Aorta (tissue), 5 donors: ENCODE results near the gene REEP1. TPM values are rescaled to one million over a fixed set of nuclear protein-coding genes. Genes with fewer than 3 reads are reported as not detected.

ENCODE experiments used
- ATAC-seq: fragments of 200-7000 bp; cut with Tn5 transposase; one replicate; pipeline ENCODE4 v1.9.1; 2022; ENCODE audit warnings: moderate library complexity; ENCODE audit not compliant: low FRiP score
- DNase-seq, 2 donors: peaks; one replicate each; pipeline ENCODE4 v3.0.0-alpha.2; 2020
- H3K27ac ChIP-seq, 2 donors: one replicate each; pipeline ENCODE4 v1.5.1; 2013; ENCODE audit warnings: low read length in 2 of 2, mild to moderate bottlenecking in 2 of 2, moderate library complexity in 2 of 2, control low read depth in 1 of 2, inconsistent platforms in 1 of 2, low read depth in 1 of 2
- H3K27me3 ChIP-seq, 2 donors: one replicate each; pipeline ENCODE4 v1.6.1; 2013; ENCODE audit warnings: control low read depth in 1 of 2, low read length in 1 of 2, mild to moderate bottlenecking in 1 of 2, moderate library complexity in 1 of 2; ENCODE audit not compliant: insufficient read depth in 2 of 2, control insufficient read depth in 1 of 2
- H3K36me3 ChIP-seq, 2 donors: one replicate each; pipeline ENCODE4 v1.6.1; 2013; ENCODE audit warnings: control low read depth in 1 of 2, low read length in 1 of 2, mild to moderate bottlenecking in 1 of 2; ENCODE audit not compliant: insufficient read depth in 2 of 2, control insufficient read depth in 1 of 2
- H3K4me1 ChIP-seq, 2 donors: one replicate each; pipeline ENCODE4 v1.6.1; 2013; ENCODE audit warnings: low read length in 2 of 2, control low read depth in 1 of 2, mild to moderate bottlenecking in 1 of 2, moderate library complexity in 1 of 2; ENCODE audit not compliant: insufficient read depth in 2 of 2, control insufficient read depth in 1 of 2
- H3K4me3 ChIP-seq, 2 donors: one replicate each; pipeline ENCODE4 v1.5.1; 2013; ENCODE audit warnings: low read length in 2 of 2, control low read depth in 1 of 2, mild to moderate bottlenecking in 1 of 2
- H3K9me3 ChIP-seq: one replicate; pipeline ENCODE4 v1.6.1; 2013; ENCODE audit warnings: mild to moderate bottlenecking, low read length; ENCODE audit not compliant: control insufficient read depth
- WGBS, 2 donors: extraction: QIAGEN DNeasy Blood & Tissue Kit; methylation state at CpG; one replicate each; pipeline ENCODE4 v1.1.7; 2013; 5-methylcytosine and 5-hydroxymethylcytosine counted together
- intact Hi-C, 2 donors: fragments of 100-400 bp; cut with DNase I; formaldehyde crosslinking; loops; one replicate each; pipeline versions ENCODE4 v1.14.2 to v1.15.0; 2022
- polyA plus RNA-seq, 2 donors: library from polyadenylated mRNA; stranded (reverse); fragments of 200-250 nt; gene quantifications; one replicate each; pipeline ENCODE4 v1.2.3, GENCODE V29; 2013
- total RNA-seq, 2 donors: library from RNA; stranded (reverse); fragmentation: NEBNext Ultra II Directional; extraction: Animal tissue kit (Norgen Biotek cat#: 25700); gene quantifications; one replicate each; pipeline ENCODE4 v1.2.1, GENCODE V29; 2021
- donor health status: healthy with polysubstance abuse.
- donor health status: Bipolar disorder and iron deficiency.
- donor health status: DM: no; HTN: no; CAD: no.
- donor health status: DM: no; HTN: no; CAD: no.
- donor health status: DM: yes; HTN: yes; CAD: no.

The REEP1 gene
- total and polyA plus RNA-seq, 4 donors = 4.5 to 36.3 (median 10.5) TPM

- Histone ChIP-seq H3K27me3 (no peaks in the 10 kb centered on the region), H3K4me1 (peaks cover 1 to 3% of the 10 kb centered on the region in 2 donors), H3K27ac (no peak overlapping the region), H3K36me3 (no peaks in the 10 kb centered on the region), H3K9me3 (no peaks in the 10 kb centered on the region), H3K4me3 (no peak overlapping the region)
- intact Hi-C loops = loop anchor here in 1 of 2 donors (10.0 kb wide), 1 partner anchor 338 kb away; the partner anchor contains the start of gene CHMP3
- DNase-seq (no peak), ATAC-seq (no peak)
- WGBS, 2 donors = 91 to 95% methylated on average over 9 of the region's 9 CpGs
Measured at GRCh38 chr2:86226636-86227520, 110.5 kb downstream of the REEP1 start.

GRCh38 chr2:86226070-86226469, 111.4 kb downstream of the REEP1 start:
- WGBS, 2 donors = 91 to 97% methylated on average over 4 of the region's 4 CpGs
- ATAC-seq = no peak
- intact Hi-C loops = loop anchor here in 1 of 2 donors (10.0 kb wide), 1 partner anchor 339 kb away; the partner anchor contains the start of gene CHMP3
- Histone ChIP-seq H3K36me3 (no peaks in the 10 kb centered on the region), H3K4me3 (no peak overlapping the region), H3K27ac (peak overlapping the region; percentile 31 to 61), H3K9me3 (no peaks in the 10 kb centered on the region), H3K4me1 (peaks cover 1 to 3% of the 10 kb centered on the region in 2 donors), H3K27me3 (no peaks in the 10 kb centered on the region)
- no peak for DNase-seq

GRCh38 chr2:86225581-86225980, 111.8 kb downstream of the REEP1 start:
- ATAC-seq = peak; percentile 76
- no peaks in the 10 kb centered on the region for H3K9me3 ChIP-seq
- peak overlapping the region; percentile 31 to 61 for H3K27ac ChIP-seq
- peak; percentile 90 to 93 for DNase-seq
- H3K4me3 ChIP-seq = no peak overlapping the region
- H3K36me3 ChIP-seq = no peaks in the 10 kb centered on the region
- H3K4me1 ChIP-seq = peaks cover 1 to 3% of the 10 kb centered on the region in 2 donors
- WGBS, 2 donors = 5 to 8% methylated on average over 5 to 6 of the region's 6 CpGs
- no peaks in the 10 kb centered on the region for H3K27me3 ChIP-seq
- intact Hi-C loops = loop anchor here in 1 of 2 donors (10.0 kb wide), 1 partner anchor 339 kb away; the partner anchor contains the start of gene CHMP3

DNA sequence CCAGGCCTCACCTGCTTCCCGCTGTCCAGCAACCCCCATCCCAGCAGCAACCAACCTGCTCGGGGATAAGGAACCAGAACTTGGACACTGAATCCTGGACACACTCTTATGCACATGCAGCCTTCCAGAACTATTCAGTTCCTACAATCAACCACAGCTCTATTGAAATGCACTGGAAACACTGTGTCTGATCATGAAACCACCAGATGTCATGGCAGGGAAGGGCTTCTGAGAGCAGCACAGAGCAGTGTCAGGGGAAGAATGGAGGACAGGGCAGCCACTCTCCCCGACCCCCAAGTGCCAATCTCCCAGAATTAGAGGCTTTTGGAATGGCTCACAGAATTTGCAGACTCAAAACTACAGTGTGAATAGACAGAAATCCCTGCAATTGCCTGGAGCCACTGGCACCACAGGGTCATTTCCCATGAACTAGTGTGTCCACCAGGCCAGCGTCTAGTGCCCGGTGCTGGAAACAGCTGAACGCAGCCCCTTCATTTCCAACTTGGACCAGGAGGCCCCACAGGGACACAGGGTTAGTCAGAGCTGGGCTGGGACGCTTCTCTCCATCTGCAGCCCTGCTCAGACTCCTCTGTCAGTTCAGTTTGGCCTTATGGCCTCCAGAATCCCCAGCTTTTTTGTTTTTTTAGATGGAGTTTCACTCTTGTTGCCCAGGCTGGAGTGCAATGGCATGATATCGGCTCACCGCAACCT, 112.6 kb downstream of the REEP1 start:
- Histone ChIP-seq H3K36me3 (no peaks in the 10 kb centered on the region), H3K27ac (peak overlapping the region; percentile 93 to 95), H3K4me1 (peaks cover 1 to 3% of the 10 kb centered on the region in 2 donors), H3K27me3 (no peaks in the 10 kb centered on the region), H3K4me3 (no peak overlapping the region), H3K9me3 (no peaks in the 10 kb centered on the region)
- peak in 1 of 2 donors; percentile 80 for DNase-seq
- intact Hi-C loops = loop anchor here (5.0 to 10.0 kb wide), 2 partner anchors 73 to 340 kb away; partner anchors contain the start of gene CHMP3 (in 1 of the 2)
- ATAC-seq = no peak
- WGBS, 2 donors = 54 to 58% methylated on average over 9 of the region's 9 CpGs

GRCh38 chr2:86223927-86224560, 113.4 kb downstream of the REEP1 start:
- intact Hi-C loops = loop anchor here (5.0 to 10.0 kb wide), 2 partner anchors 73 to 341 kb away; partner anchors contain the start of gene CHMP3 (in 1 of the 2)
- ATAC-seq (no peak), DNase-seq (no peak)
- peaks cover 1 to 3% of the 10 kb centered on the region in 2 donors for H3K4me1 ChIP-seq
- peak overlapping the region; percentile 64 to 93 for H3K27ac ChIP-seq
- H3K27me3 ChIP-seq = no peaks in the 10 kb centered on the region
- H3K9me3 ChIP-seq = no peaks in the 10 kb centered on the region
- no peak overlapping the region for H3K4me3 ChIP-seq
- 52 to 55% methylated on average over 2 of the region's 2 CpGs for WGBS, 2 donors
- H3K36me3 ChIP-seq = no peaks in the 10 kb centered on the region

- DNase-seq (peak; percentile 82 to 87), ATAC-seq (peak; percentile 86)
- no peaks in the 10 kb centered on the region for H3K9me3 ChIP-seq
- H3K27ac ChIP-seq = peak overlapping the region; percentile 80 to 81
- no peaks in the 10 kb centered on the region for H3K36me3 ChIP-seq
- H3K4me3 ChIP-seq = no peak overlapping the region
- 4 to 10% methylated on average over 8 of the region's 8 CpGs for WGBS, 2 donors
- intact Hi-C loops = loop anchor here (5.0 to 10.0 kb wide), 2 partner anchors 74 to 341 kb away; partner anchors contain the start of gene CHMP3 (in 1 of the 2)
- H3K4me1 ChIP-seq = peaks cover 1 to 3% of the 10 kb centered on the region in 2 donors
- no peaks in the 10 kb centered on the region for H3K27me3 ChIP-seq
Measured at GRCh38 chr2:86223140-86223926, 114.1 kb downstream of the REEP1 start.

DNA sequence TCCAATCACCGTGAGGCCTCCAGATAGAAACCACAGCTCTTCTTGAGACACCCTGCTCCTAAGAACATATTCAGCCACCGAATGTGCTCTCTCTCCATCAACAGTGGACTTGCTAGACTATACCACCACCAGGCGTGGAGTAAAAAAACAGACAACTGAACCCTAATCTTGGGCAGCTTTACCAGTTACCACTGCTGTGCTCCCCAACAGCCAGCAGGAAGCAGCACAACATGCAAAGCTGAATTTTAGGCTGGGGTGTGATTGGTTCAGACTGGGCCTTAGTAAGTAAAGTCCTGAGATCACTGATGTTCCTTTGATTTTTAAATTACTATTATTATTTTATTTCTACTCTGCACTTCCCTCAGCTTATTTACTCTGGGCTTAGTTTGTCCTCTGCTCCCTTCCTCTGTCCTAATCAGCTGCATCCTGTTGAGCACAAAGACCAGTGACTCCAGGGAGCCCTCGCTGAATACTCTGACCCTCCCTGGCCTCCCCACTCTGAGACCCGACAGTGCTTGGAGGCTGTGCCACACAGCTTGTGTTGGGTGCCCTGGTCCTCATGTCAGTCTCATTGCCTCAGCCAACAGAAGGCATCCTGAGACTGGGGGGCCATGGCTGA, 116.3 kb downstream of the REEP1 start:
- H3K9me3 ChIP-seq = no peaks in the 10 kb centered on the region

More for the DNA sequence above, 116.3 kb downstream of the REEP1 start:
- H3K4me1 ChIP-seq = peaks cover 1 to 3% of the 10 kb centered on the region in 2 donors
- 45 to 65% methylated on average over 5 of the region's 5 CpGs for WGBS, 2 donors
- ATAC-seq (no peak), DNase-seq (peak in 1 of 2 donors; percentile 66)
- H3K4me3 ChIP-seq = no peak overlapping the region
- H3K27ac ChIP-seq = peak overlapping the region in 1 of 2 donors; percentile 16
- no peaks in the 10 kb centered on the region for H3K36me3 ChIP-seq
- intact Hi-C loops = loop anchor here (1.0 to 10.0 kb wide), 4 partner anchors 76 to 344 kb away; partner anchors contain the start of gene CHMP3 (in 1 of the 2)
- no peaks in the 10 kb centered on the region for H3K27me3 ChIP-seq
